Activated CD4-positive, alpha-beta T cell treated with anti-CD3 and anti-CD28 coated beads, Interleukin-2, amount 50 U/mL, for 4 hours (primary cell): ENCODE measurements around the gene YBEY.

Source experiments
- DNase-seq, 2 experiments: peaks; one replicate each; pipeline ENCODE4 v3.0.0-alpha.2; 2020

YBEY gene

GRCh38 chr21:46329796-46330195 lies 43.7 kb downstream of the YBEY start:
- DNase-seq, result no peak

GRCh38 chr21:46334351-46335140 lies 48.4 kb downstream of the YBEY start:
- no peak for DNase-seq

- no peak for DNase-seq
These were observed 50.5 kb downstream of the YBEY start for GRCh38 chr21:46336603-46337002.

- DNase-seq, result no peak
These were observed 54.9 kb downstream of the YBEY start for GRCh38 chr21:46340998-46341397.

GRCh38 chr21:46344219-46344915 lies 58.2 kb downstream of the YBEY start:
- DNase-seq, result no peak

GRCh38 chr21:46345861-46346260 lies 59.7 kb downstream of the YBEY start:
- DNase-seq, result no peak

- DNase-seq, result no peak
These were observed 60.4 kb downstream of the YBEY start for GRCh38 chr21:46346296-46347202.

- no peak for DNase-seq
These were observed 61.0 kb downstream of the YBEY start for GRCh38 chr21:46347203-46347550.
